Effector memory CD4-positive, alpha-beta T cell (primary cell): ENCODE data around the gene ZBED1.
"Not testable (repeated sequence)": the region's sequence is repeated elsewhere in the genome, so short reads cannot be mapped to it uniquely, and the experiment has no call there.

ENCODE experiments used
- DNase-seq, 3 donors: peaks; one replicate each; pipeline ENCODE4 v3.0.0-alpha.2; 2020
- H3K27ac ChIP-seq: 2 replicates; pipeline ENCODE4 v1.7.0; 2013; ENCODE audit warnings: mild to moderate bottlenecking, low read length, moderate library complexity; ENCODE audit not compliant: insufficient read depth, poor library complexity, severe bottlenecking
- H3K27me3 ChIP-seq: replicated peaks from 2 replicates; pipeline ENCODE4 v1.7.0; 2013; ENCODE audit warnings: mild to moderate bottlenecking, low read length; ENCODE audit not compliant: insufficient read depth, control insufficient read depth, poor library complexity, severe bottlenecking
- H3K36me3 ChIP-seq: 2 replicates; pipeline ENCODE4 v1.7.0; 2013; ENCODE audit warnings: mild to moderate bottlenecking, low read length, moderate library complexity; ENCODE audit not compliant: control insufficient read depth, insufficient read depth
- H3K4me1 ChIP-seq: 2 replicates; pipeline ENCODE4 v1.7.0; 2013; ENCODE audit warnings: low read length, mild to moderate bottlenecking; ENCODE audit not compliant: control insufficient read depth, insufficient read depth, poor library complexity, severe bottlenecking
- H3K4me3 ChIP-seq: 2 replicates; pipeline ENCODE4 v1.7.0; 2013; ENCODE audit warnings: low read length, low read depth, mild to moderate bottlenecking; ENCODE audit not compliant: insufficient read depth, poor library complexity, severe bottlenecking
- H3K9me3 ChIP-seq: 2 replicates; pipeline ENCODE4 v1.7.0; 2013; ENCODE audit warnings: mild to moderate bottlenecking, low read length, moderate library complexity; ENCODE audit not compliant: control insufficient read depth

Gene ZBED1

DNA sequence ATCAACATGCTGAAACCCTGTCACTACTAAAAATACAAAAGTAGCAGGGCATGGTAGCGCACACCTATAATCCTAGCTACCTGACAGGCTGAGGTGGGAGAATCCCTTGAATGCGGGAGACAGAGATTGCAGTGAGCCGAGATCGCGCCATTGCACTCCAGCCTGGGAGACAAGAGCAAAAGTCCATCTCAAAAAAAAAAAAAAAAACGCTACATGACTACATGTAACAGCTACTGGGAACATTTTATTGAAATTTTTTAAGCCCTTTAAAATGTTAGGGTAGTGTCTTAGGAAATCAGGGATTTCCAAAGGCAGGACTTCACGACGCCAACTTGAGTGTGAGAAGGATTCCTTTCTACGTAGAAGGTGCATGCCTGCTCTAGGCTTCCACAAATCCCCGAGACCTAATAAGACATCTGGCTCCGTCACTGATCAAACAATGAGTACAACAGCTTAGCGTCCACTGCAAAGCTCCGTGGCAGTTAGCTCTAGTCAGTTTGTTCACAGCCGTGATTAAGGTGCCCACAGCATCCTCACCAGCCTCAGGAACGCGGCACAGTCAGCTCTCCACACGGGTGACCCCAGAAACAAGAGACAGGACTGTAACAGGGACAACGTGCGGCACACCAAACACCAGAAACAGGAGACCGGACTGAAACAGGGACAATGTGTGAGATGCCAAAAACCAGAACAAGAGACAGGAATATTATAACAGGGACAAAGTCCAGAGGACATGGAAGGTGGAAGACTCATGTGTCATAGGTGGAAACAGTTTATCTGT lies 33.7 kb downstream of the ZBED1 start:
- no peaks in the 10 kb centered on the region for H3K27me3 ChIP-seq
- H3K4me1 ChIP-seq = no peaks in the 10 kb centered on the region
- DNase-seq = no peak
- H3K9me3 ChIP-seq = no peaks in the 10 kb centered on the region
- H3K27ac ChIP-seq = no peak overlapping the region
- H3K4me3 ChIP-seq = no peak overlapping the region
- no peaks in the 10 kb centered on the region for H3K36me3 ChIP-seq

GRCh38 chrX:2464677-2465166 lies 36.1 kb downstream of the ZBED1 start:
- no peaks in the 10 kb centered on the region for H3K36me3 ChIP-seq
- no peak for DNase-seq
- no peaks in the 10 kb centered on the region for H3K27me3 ChIP-seq
- no peak overlapping the region for H3K27ac ChIP-seq
- no peaks in the 10 kb centered on the region for H3K4me1 ChIP-seq
- no peak overlapping the region for H3K4me3 ChIP-seq
- H3K9me3 ChIP-seq = no peaks in the 10 kb centered on the region

GRCh38 chrX:2463973-2464676 lies 36.7 kb downstream of the ZBED1 start:
- H3K9me3 ChIP-seq = no peaks in the 10 kb centered on the region
- no peak overlapping the region for H3K27ac ChIP-seq
- no peaks in the 10 kb centered on the region for H3K27me3 ChIP-seq
- no peak overlapping the region for H3K4me3 ChIP-seq
- no peak for DNase-seq
- H3K4me1 ChIP-seq = no peaks in the 10 kb centered on the region
- H3K36me3 ChIP-seq = no peaks in the 10 kb centered on the region

DNA sequence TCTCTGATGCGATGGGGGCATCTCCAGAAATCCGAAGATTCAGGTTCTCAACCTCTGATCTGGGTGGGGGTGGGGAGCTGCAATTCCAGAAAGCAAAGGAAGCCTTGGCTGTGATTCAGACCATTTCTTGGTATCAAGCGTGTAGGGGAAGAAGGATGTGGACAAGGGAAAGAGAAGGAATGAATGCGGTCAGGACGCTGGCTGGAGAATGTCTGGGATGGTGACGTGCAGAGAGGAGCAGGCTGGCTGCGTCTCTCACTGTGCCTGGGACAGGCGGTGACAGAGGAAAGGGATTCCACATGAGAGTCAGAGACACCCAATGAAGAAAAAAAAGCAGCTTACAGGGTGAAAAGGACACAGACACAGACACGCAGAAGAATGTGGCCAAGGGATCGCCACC lies 37.3 kb downstream of the ZBED1 start:
- not testable (repeated sequence) for H3K4me1 ChIP-seq, H3K4me3 ChIP-seq, H3K9me3 ChIP-seq, H3K36me3 ChIP-seq, DNase-seq, H3K27ac ChIP-seq, H3K27me3 ChIP-seq

DNA sequence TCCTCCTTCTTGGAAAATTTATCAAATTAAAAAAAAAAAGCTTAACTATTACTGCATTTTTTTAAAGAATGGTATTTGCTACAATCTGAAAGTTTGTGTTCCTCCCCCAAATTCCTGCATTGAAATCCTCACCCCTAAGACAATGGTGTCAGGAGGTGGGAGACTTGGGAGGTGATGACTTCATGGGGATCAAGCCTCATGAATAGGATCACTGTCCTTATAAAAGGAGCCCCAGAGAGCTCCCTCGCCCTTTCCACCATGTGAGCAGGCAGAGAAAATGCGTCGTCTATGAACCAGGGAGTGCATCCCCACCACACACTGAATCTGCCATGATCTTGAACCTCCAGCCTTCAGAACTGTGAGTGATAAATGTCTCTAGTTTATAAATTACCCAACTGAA lies 38.0 kb downstream of the ZBED1 start:
- H3K27ac ChIP-seq = no peak overlapping the region
- no peaks in the 10 kb centered on the region for H3K9me3 ChIP-seq
- no peaks in the 10 kb centered on the region for H3K4me1 ChIP-seq
- H3K27me3 ChIP-seq = no peaks in the 10 kb centered on the region
- no peak overlapping the region for H3K4me3 ChIP-seq
- no peaks in the 10 kb centered on the region for H3K36me3 ChIP-seq
- DNase-seq = no peak

GRCh38 chrX:2462074-2462473 lies 38.7 kb downstream of the ZBED1 start:
- no peaks in the 10 kb centered on the region for H3K27me3 ChIP-seq
- no peaks in the 10 kb centered on the region for H3K36me3 ChIP-seq
- H3K9me3 ChIP-seq = no peaks in the 10 kb centered on the region
- H3K4me3 ChIP-seq = no peak overlapping the region
- no peak for DNase-seq
- no peak overlapping the region for H3K27ac ChIP-seq
- H3K4me1 ChIP-seq = no peaks in the 10 kb centered on the region

DNA sequence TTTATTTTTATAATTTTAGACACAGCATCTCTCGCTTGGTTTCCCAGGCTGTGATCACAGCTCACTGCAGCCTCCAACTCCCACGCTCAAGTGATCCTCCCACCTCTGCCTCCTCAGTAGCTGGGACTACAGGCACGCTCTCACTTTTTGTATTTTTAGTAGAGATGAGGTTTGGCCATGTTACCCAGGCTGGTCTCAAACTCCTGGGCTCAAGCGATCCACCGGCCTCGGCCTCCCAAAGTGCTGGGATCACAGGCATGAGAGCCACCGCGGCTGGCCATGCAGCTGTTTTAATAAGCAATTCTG lies 39.1 kb downstream of the ZBED1 start:
- Histone ChIP-seq H3K9me3 (no peaks in the 10 kb centered on the region), H3K4me1 (no peaks in the 10 kb centered on the region), H3K27me3 (no peaks in the 10 kb centered on the region), H3K4me3 (no peak overlapping the region), H3K36me3 (no peaks in the 10 kb centered on the region), H3K27ac (no peak overlapping the region)
- no peak for DNase-seq

GRCh38 chrX:2460821-2461710 lies 39.7 kb downstream of the ZBED1 start:
- H3K27me3 ChIP-seq, H3K27ac ChIP-seq, H3K4me3 ChIP-seq, DNase-seq, H3K4me1 ChIP-seq, H3K36me3 ChIP-seq, H3K9me3 ChIP-seq: not testable (repeated sequence)

DNA sequence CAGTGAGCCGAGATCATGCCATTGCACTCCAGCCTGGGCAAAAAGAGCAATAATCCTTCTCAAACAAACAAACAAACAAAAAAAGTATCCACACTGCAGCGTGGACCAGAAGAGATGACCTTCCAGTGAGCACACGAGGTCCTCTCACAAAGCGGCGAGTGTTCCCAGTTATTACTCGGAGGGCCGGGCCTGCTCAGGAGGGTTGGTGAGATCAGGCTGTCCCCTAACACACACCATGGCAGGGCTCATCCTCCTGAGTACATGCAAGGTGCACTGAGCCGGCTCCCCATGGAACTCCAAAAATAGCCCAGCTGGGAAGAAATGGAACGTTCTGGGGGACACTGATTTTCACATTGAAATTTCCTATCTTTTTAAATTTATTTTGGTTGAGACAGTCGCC lies 40.7 kb downstream of the ZBED1 start:
- H3K36me3 ChIP-seq, H3K4me3 ChIP-seq, H3K4me1 ChIP-seq, H3K9me3 ChIP-seq, H3K27ac ChIP-seq, H3K27me3 ChIP-seq, DNase-seq: not testable (repeated sequence)

DNA sequence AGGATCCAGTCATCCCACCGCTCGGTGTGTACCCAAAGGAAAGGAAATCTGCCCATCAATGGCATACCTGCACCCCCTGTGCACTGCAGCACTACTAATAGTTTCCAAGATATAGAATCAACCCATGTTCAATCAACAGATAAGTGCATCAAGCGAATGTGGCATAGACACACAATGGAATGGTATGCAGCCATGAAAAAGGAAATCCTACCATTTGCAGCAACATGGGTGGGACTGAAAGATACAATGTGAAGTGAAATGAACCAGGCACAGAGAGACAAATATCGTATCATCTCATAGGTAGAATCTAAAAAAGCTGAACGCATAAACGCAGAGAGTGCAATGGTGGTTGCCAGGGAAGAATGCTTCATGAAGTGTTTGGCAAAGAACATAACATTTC lies 42.5 kb downstream of the ZBED1 start:
- Histone ChIP-seq H3K27ac (no peak overlapping the region), H3K9me3 (no peaks in the 10 kb centered on the region), H3K4me1 (no peaks in the 10 kb centered on the region), H3K36me3 (no peaks in the 10 kb centered on the region), H3K4me3 (no peak overlapping the region), H3K27me3 (no peaks in the 10 kb centered on the region)
- DNase-seq = no peak
